Suprapubic skin (tissue), 4 donors: ENCODE data around the gene MRFAP1L1.

Source experiments
- EP300 ChIP-seq: sonication (generic); formaldehyde crosslinking; IDR thresholded peaks from one replicate; pipeline ENCODE4 v1.6.1; 2017; ENCODE audit warnings: antibody characterized with exemption
- POLR2A ChIP-seq, 2 donors: fragments of 450-650 bp; IDR thresholded peaks; one replicate each; pipeline ENCODE4 v1.6.1; 2017; ENCODE audit warnings: antibody characterized with exemption in 2 of 2, mild to moderate bottlenecking in 2 of 2, moderate library complexity in 2 of 2
- POLR2AphosphoS5 ChIP-seq, 3 donors: sonication (generic); formaldehyde crosslinking; IDR thresholded peaks; one replicate each; pipeline ENCODE4 v1.6.1; 2017; ENCODE audit warnings: antibody characterized with exemption in 3 of 3
- TF ChIP-seq, protein P1 (sequence below), 2 donors: fragments of 200-600 bp in 1 of 2; fragments of 450-650 bp in 1 of 2; sonication (generic) in 1 of 2; IDR thresholded peaks; one replicate each; pipeline ENCODE4 v1.5.1; 2016 to 2019; ENCODE audit warnings: antibody characterized with exemption in 2 of 2, mild to moderate bottlenecking in 1 of 2, moderate library complexity in 1 of 2

- TF ChIP-seq, protein P1, sequence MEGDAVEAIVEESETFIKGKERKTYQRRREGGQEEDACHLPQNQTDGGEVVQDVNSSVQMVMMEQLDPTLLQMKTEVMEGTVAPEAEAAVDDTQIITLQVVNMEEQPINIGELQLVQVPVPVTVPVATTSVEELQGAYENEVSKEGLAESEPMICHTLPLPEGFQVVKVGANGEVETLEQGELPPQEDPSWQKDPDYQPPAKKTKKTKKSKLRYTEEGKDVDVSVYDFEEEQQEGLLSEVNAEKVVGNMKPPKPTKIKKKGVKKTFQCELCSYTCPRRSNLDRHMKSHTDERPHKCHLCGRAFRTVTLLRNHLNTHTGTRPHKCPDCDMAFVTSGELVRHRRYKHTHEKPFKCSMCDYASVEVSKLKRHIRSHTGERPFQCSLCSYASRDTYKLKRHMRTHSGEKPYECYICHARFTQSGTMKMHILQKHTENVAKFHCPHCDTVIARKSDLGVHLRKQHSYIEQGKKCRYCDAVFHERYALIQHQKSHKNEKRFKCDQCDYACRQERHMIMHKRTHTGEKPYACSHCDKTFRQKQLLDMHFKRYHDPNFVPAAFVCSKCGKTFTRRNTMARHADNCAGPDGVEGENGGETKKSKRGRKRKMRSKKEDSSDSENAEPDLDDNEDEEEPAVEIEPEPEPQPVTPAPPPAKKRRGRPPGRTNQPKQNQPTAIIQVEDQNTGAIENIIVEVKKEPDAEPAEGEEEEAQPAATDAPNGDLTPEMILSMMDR (IDR thresholded peaks at IDR 0.05): no peak
- TF ChIP-seq POLR2A (IDR thresholded peaks at IDR 0.05): no peak
- TF ChIP-seq POLR2AphosphoS5 (IDR thresholded peaks at IDR 0.05): no peak
- TF ChIP-seq EP300: no peak
These were observed 26.6 kb downstream of the MRFAP1L1 start for GRCh38 chr4:6682862-6683590.
